IPS-18c (cell line): ENCODE data around the gene GLG1.

ENCODE experiments used
- H3K4me3 ChIP-seq: 2 replicates; pipeline ENCODE4 v1.7.0; 2013; ENCODE audit warnings: low read depth, mild to moderate bottlenecking, low read length, moderate library complexity; ENCODE audit not compliant: insufficient read depth
- H3K9me3 ChIP-seq: one replicate; pipeline ENCODE4 v1.6.1; 2013; ENCODE audit warnings: mild to moderate bottlenecking, low read length, moderate library complexity; ENCODE audit not compliant: control insufficient read depth, insufficient read depth

Gene GLG1

DNA sequence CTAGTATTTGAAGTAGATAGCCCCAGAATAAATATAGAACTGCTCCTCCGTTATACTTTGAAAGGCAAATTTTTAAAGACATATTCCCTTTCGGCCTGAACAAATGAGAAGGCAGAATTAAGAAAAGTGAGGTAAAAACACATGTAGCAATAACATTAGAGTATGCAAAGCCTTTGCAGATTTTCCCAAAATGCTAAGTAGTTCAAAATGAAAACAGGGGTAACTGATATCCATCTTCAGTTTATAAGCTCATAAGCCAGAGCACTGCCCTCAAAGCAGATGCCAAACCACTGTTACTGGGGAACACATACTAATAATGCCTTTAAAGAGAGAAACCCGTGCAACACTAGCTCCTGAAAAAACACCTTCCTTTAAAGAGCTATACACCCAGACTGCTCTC lies 134.4 kb downstream of the GLG1 start:
- Histone ChIP-seq H3K9me3 (no peaks in the 10 kb centered on the region), H3K4me3 (no peak overlapping the region)

DNA sequence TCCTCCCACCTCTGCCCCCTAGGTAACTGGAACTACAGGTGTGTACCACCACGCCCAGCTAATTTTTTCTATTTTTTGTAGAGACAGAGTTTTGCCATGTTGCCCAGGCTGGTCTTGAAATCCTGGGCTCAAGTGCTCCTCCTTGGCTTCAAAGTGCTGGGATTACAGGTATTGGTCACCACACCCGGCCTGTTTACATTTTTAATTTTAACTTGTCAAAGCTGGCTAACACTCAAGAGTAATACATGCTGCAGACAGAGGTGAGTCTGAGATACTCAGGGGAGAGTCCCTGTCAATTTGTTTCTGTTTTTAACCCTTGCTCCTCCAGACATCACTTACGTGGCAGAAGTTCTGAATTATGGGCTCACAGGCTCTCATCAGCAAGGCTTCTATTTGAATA lies 134.9 kb downstream of the GLG1 start:
- H3K4me3 ChIP-seq = no peak overlapping the region
- H3K9me3 ChIP-seq = no peaks in the 10 kb centered on the region

DNA sequence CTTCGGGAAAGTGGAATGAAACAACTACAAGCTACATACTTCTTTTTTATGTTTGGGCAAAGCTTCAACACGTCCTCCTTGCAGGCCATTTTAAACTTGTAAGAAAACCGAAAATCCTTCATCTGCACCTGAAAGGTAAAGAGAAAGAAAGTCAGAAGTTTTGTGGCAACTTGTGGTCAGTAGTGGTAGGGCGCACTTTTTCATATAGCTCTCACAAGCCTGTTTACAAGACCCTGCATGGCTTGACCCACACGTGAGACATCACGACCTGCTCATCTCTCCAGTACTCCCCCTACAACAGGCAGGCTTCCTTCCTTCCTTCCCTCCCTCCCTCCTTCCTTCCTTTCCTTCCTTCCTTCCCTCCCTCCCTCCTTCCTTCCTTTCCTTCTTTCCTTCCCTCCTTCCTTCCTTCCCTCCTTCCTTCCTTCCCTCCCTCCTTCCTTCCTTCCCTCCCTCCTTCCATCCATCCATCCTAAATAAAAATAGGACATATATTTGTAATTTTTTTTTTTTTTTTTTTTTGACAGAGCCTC lies 136.9 kb downstream of the GLG1 start:
- H3K9me3 ChIP-seq = no peaks in the 10 kb centered on the region

GRCh38 chr16:74468807-74469525 lies 137.9 kb downstream of the GLG1 start:
- Histone ChIP-seq H3K9me3 (no peaks in the 10 kb centered on the region), H3K4me3 (no peak overlapping the region)

More for the DNA sequence above, 136.9 kb downstream of the GLG1 start:
- no peak overlapping the region for H3K4me3 ChIP-seq

DNA sequence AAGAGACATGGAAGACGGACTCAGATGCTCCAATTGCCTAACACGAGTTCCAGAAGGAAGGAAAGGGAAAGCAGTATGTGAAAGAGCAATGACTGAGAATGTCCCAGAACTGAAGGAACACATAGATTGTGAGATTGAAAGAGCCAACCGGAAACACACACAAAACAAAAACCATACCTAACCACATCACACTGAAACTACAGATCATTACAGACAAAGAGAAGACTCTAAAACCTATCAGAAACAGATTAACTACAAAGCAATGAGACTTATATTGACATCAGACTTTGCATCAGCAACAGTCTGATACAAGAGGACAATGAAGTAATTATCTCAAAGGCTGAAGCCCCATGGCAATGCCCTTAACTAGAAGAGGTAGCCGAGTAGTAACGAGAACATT lies 140.0 kb downstream of the GLG1 start:
- no peak overlapping the region for H3K4me3 ChIP-seq
- H3K9me3 ChIP-seq = no peaks in the 10 kb centered on the region

GRCh38 chr16:74465851-74466685 lies 140.8 kb downstream of the GLG1 start:
- Histone ChIP-seq H3K9me3 (peaks cover under 1% of the 10 kb centered on the region), H3K4me3 (no peak overlapping the region)

GRCh38 chr16:74465281-74465680 lies 141.6 kb downstream of the GLG1 start:
- H3K4me3 ChIP-seq = no peak overlapping the region

GRCh38 chr16:74463888-74464287 lies 143.0 kb downstream of the GLG1 start:
- Histone ChIP-seq H3K9me3 (peaks cover 2% of the 10 kb centered on the region), H3K4me3 (no peak overlapping the region)

More at GRCh38 chr16:74465281-74465680, 141.6 kb downstream of the GLG1 start:
- H3K9me3 ChIP-seq = peaks cover 2% of the 10 kb centered on the region

- no peak overlapping the region for H3K4me3 ChIP-seq
- H3K9me3 ChIP-seq = peaks cover 2% of the 10 kb centered on the region
Measured at GRCh38 chr16:74462361-74462760, 144.6 kb downstream of the GLG1 start.

- peaks cover 2% of the 10 kb centered on the region for H3K9me3 ChIP-seq
- no peak overlapping the region for H3K4me3 ChIP-seq
Measured at GRCh38 chr16:74461826-74462225, 145.1 kb downstream of the GLG1 start.

- H3K4me3 ChIP-seq = no peak overlapping the region
- peaks cover 2% of the 10 kb centered on the region for H3K9me3 ChIP-seq
Measured at GRCh38 chr16:74460542-74460941, 146.4 kb downstream of the GLG1 start.

GRCh38 chr16:74456290-74456625 lies 150.7 kb downstream of the GLG1 start:
- Histone ChIP-seq H3K9me3 (peaks cover 2% of the 10 kb centered on the region), H3K4me3 (no peak overlapping the region)

- H3K4me3 ChIP-seq = no peak overlapping the region
Measured at GRCh38 chr16:74455619-74456289, 151.2 kb downstream of the GLG1 start.

GRCh38 chr16:74455213-74455612 lies 151.7 kb downstream of the GLG1 start:
- Histone ChIP-seq H3K9me3 (no peaks in the 10 kb centered on the region), H3K4me3 (no peak overlapping the region)

More at GRCh38 chr16:74455619-74456289, 151.2 kb downstream of the GLG1 start:
- H3K9me3 ChIP-seq = no peaks in the 10 kb centered on the region

- Histone ChIP-seq H3K4me3 (no peak overlapping the region), H3K9me3 (no peaks in the 10 kb centered on the region)
Measured at GRCh38 chr16:74451951-74452758, 154.8 kb downstream of the GLG1 start.

- no peaks in the 10 kb centered on the region for H3K9me3 ChIP-seq
- H3K4me3 ChIP-seq = no peak overlapping the region
Measured at GRCh38 chr16:74450967-74451760, 155.8 kb downstream of the GLG1 start.
